CD4-positive, alpha-beta memory T cell (primary cell): Measurements from ENCODE around the gene SIGMAR1. TPM values are rescaled to one million over a fixed set of nuclear protein-coding genes. Genes with fewer than 3 reads are reported as not detected.

ENCODE experiments used
- CTCF ChIA-PET: fragments of 350-600 bp; sonication (Branson Sonifier 250); formaldehyde crosslinking; loops from one replicate; lab custom pipeline; 2021; ENCODE audit warnings: inconsistent platforms; ENCODE audit not compliant: partially characterized antibody; lab: Charles Lee
- POLR2A ChIA-PET: fragments of 350-600 bp; sonication (Branson Sonifier 250); formaldehyde crosslinking; loops from one replicate; lab custom pipeline; 2021; ENCODE audit not compliant: partially characterized antibody; lab: Charles Lee
- DNase-seq, 5 donors: peaks; one replicate each; pipeline versions ENCODE4 v3.0.0 to v3.0.0-alpha.2; 2020 to 2022; ENCODE audit warnings: mixed read lengths in 1 of 5
- H3K27ac ChIP-seq: one replicate; pipeline ENCODE4 v1.7.0; 2013; ENCODE audit warnings: low read depth, low read length
- H3K27me3 ChIP-seq: 2 replicates; pipeline ENCODE4 v1.7.0; 2013; ENCODE audit warnings: mild to moderate bottlenecking, low read length, moderate library complexity; ENCODE audit not compliant: insufficient read depth
- H3K36me3 ChIP-seq: 2 replicates; pipeline ENCODE4 v1.7.0; 2013; ENCODE audit warnings: mild to moderate bottlenecking, low read length, moderate library complexity; ENCODE audit not compliant: insufficient read depth
- H3K4me1 ChIP-seq: 2 replicates; pipeline ENCODE4 v1.7.0; 2013; ENCODE audit warnings: mild to moderate bottlenecking, low read length, moderate library complexity; ENCODE audit not compliant: insufficient read depth
- H3K4me3 ChIP-seq, 2 donors: one replicate each; pipeline ENCODE4 v1.7.0; 2013; ENCODE audit warnings: low read length in 2 of 2, mild to moderate bottlenecking in 1 of 2
- H3K9me3 ChIP-seq, 2 donors: one replicate each; pipeline ENCODE4 v1.7.0; 2013; ENCODE audit warnings: low read length in 2 of 2, control low read depth in 1 of 2; ENCODE audit not compliant: control insufficient read depth in 1 of 2
- H3K27ac Mint-ChIP-seq, 7 donors: one replicate each; pipeline ENCODE4 v1.8.0; 2020 to 2021; ENCODE audit warnings: mixed read lengths in 7 of 7, mild to moderate bottlenecking in 6 of 7, inconsistent platforms in 3 of 7, moderate library complexity in 3 of 7
- H3K27me3 Mint-ChIP-seq, 2 donors: one replicate each; pipeline ENCODE4 v1.8.0; 2020 to 2021; ENCODE audit warnings: mixed read lengths in 2 of 2
- H3K36me3 Mint-ChIP-seq, 2 donors: one replicate each; pipeline ENCODE4 v1.8.0; 2020 to 2021; ENCODE audit warnings: mixed read lengths in 2 of 2, inconsistent platforms in 1 of 2, mild to moderate bottlenecking in 1 of 2
- H3K4me1 Mint-ChIP-seq, 4 donors: one replicate each; pipeline ENCODE4 v1.8.0; 2020 to 2021; ENCODE audit warnings: mixed read lengths in 4 of 4, mild to moderate bottlenecking in 1 of 4
- H3K4me3 Mint-ChIP-seq, 8 donors: one replicate each; pipeline ENCODE4 v1.8.0; 2020 to 2021; ENCODE audit warnings: mixed read lengths in 8 of 8, mild to moderate bottlenecking in 7 of 8, moderate library complexity in 6 of 8, inconsistent platforms in 3 of 8
- H3K9me3 Mint-ChIP-seq, 8 donors: one replicate each; pipeline ENCODE4 v1.8.0; 2020 to 2021; ENCODE audit warnings: mixed read lengths in 8 of 8, mild to moderate bottlenecking in 5 of 8, inconsistent platforms in 3 of 8, moderate library complexity in 1 of 8
- intact Hi-C: fragments of 100-400 bp; cut with micrococcal nuclease; formaldehyde crosslinking; loops from one replicate; pipeline ENCODE4 v1.15.1; 2023
- polyA plus RNA-seq, 2 donors: library from polyadenylated mRNA; unstranded; fragments of 300-500 nt; fragmentation: Illumina TruSeq; gene quantifications; one replicate each; pipeline ENCODE4 v1.2.3, GENCODE V29; 2021
- total RNA-seq, 2 experiments: library from RNA; stranded (reverse); gene quantifications; one replicate each; pipeline ENCODE4 v1.2.3, GENCODE V29; 2021

SIGMAR1 gene
- total and polyA plus RNA-seq, 4 experiments from 2014 or later, result 56.1 to 193 (median 92.6) TPM

GRCh38 chr9:34591248-34591916 is 46.2 kb downstream of the SIGMAR1 start:
- no peaks in the 10 kb centered on the region for H3K36me3 Mint-ChIP-seq
- Histone ChIP-seq H3K27ac (no peak overlapping the region), H3K9me3 (no peaks in the 10 kb centered on the region), H3K4me1 (peaks cover 25% of the 10 kb centered on the region), H3K27me3 (peaks cover 47% of the 10 kb centered on the region), H3K4me3 (peak overlapping the region; percentile 23 to 50), H3K36me3 (no peaks in the 10 kb centered on the region)
- H3K4me3 Mint-ChIP-seq, result peak overlapping the region; percentile 25 to 85 (median 80)
- ChIA-PET CTCF (interaction anchor here (0.6 to 3.0 kb wide), 40 partner anchors 7 to 967 kb away, joined by 3 to 21 read pairs (median 4); partner anchors contain the start of genes DCTN3, GALT, RPP25L and SIGMAR1), POLR2A (interaction anchor here (0.6 to 1.2 kb wide), 2 partner anchors 13 to 261 kb away, joined by 3 to 4 read pairs; no protein-coding TSS in a partner anchor)
- H3K27me3 Mint-ChIP-seq, result peaks cover 52 to 67% of the 10 kb centered on the region in 2 donors
- H3K27ac Mint-ChIP-seq, result no peak overlapping the region
- peak; percentile 61 to 74 (median 65) for DNase-seq
- intact Hi-C loops, result loop anchor here (1.0 to 5.0 kb wide), 4 partner anchors 44 to 187 kb away; no protein-coding TSS in a partner anchor
- H3K4me1 Mint-ChIP-seq, result peaks cover 12 to 45% (median 20%) of the 10 kb centered on the region in 4 donors
- peaks cover 0 to 2% (median 0%) of the 10 kb centered on the region in 8 donors for H3K9me3 Mint-ChIP-seq

GRCh38 chr9:34590381-34591247 is 47.0 kb downstream of the SIGMAR1 start:
- Mint-ChIP-seq H3K36me3 (no peaks in the 10 kb centered on the region), H3K27ac (peak overlapping the region in 1 of 7 donors; percentile 30), H3K27me3 (peaks cover 59 to 72% of the 10 kb centered on the region in 2 donors), H3K9me3 (peaks cover 0 to 2% (median 0%) of the 10 kb centered on the region in 8 donors), H3K4me1 (peaks cover 12 to 45% (median 20%) of the 10 kb centered on the region in 4 donors), H3K4me3 (peak overlapping the region; percentile 70 to 85 (median 80))
- Histone ChIP-seq H3K36me3 (no peaks in the 10 kb centered on the region), H3K4me1 (peaks cover 25% of the 10 kb centered on the region), H3K27ac (no peak overlapping the region), H3K9me3 (no peaks in the 10 kb centered on the region), H3K27me3 (peaks cover 47% of the 10 kb centered on the region), H3K4me3 (peak overlapping the region; percentile 23 to 50)
- DNase-seq, result peak in 1 of 5 donors; percentile 4
- intact Hi-C loops, result loop anchor here (1.0 to 5.0 kb wide), 4 partner anchors 43 to 186 kb away; no protein-coding TSS in a partner anchor
- POLR2A ChIA-PET, result no interaction called here
- CTCF ChIA-PET, result interaction anchor here (0.7 to 3.0 kb wide), 22 partner anchors 8 to 260 kb away, joined by 3 to 21 read pairs (median 5); partner anchors contain the start of genes DCTN3, GALT and RPP25L

GRCh38 chr9:34589636-34590380 is 47.8 kb downstream of the SIGMAR1 start, which contains the start of gene CNTFR:
CNTFR (minus strand) TSS chr9:34589724; CDS start chr9:34568981, 20,743 bp downstream.
- no peaks in the 10 kb centered on the region for H3K9me3 ChIP-seq
- POLR2A ChIA-PET, result no interaction called here
- H3K4me3 Mint-ChIP-seq, result peak within 1 kb of the TSS; percentile 78 to 86 (median 82)
- peaks cover 12 to 45% (median 20%) of the 10 kb centered on the region in 4 donors for H3K4me1 Mint-ChIP-seq
- peaks cover 0 to 2% (median 0%) of the 10 kb centered on the region in 8 donors for H3K9me3 Mint-ChIP-seq
- peak within 1 kb of the TSS in 3 of 7 donors; percentile 5 to 63 (median 30) for H3K27ac Mint-ChIP-seq
- peak in 2 of 5 donors; percentile 10 to 20 for DNase-seq
- H3K4me1 ChIP-seq, result peaks cover 25% of the 10 kb centered on the region
- H3K27me3 ChIP-seq, result peaks cover 43% of the 10 kb centered on the region
- no peak within 1 kb of the TSS for H3K27ac ChIP-seq
- CTCF ChIA-PET, result no interaction called here
- no peaks in the 10 kb centered on the region for H3K36me3 Mint-ChIP-seq
- H3K27me3 Mint-ChIP-seq, result peaks cover 56 to 74% of the 10 kb centered on the region in 2 donors
- intact Hi-C loops, result loop anchor here (5.0 kb wide), 1 partner anchor 43 kb away; no protein-coding TSS in a partner anchor
- H3K36me3 ChIP-seq, result no peaks in the 10 kb centered on the region
- peak within 1 kb of the TSS in 1 of 2 donors; percentile 50 for H3K4me3 ChIP-seq

GRCh38 chr9:34588671-34589635 is 48.6 kb downstream of the SIGMAR1 start:
- no peaks in the 10 kb centered on the region for H3K9me3 ChIP-seq
- H3K27ac Mint-ChIP-seq, result peak overlapping the region in 1 of 7 donors; percentile 5
- DNase-seq, result no peak

GRCh38 chr9:34587271-34587670 is 50.3 kb downstream of the SIGMAR1 start:
- peaks cover 32% of the 10 kb centered on the region for H3K27me3 ChIP-seq
- H3K4me3 Mint-ChIP-seq, result peak overlapping the region in 3 of 8 donors; percentile 2 to 77 (median 14)
- DNase-seq, result no peak

More at GRCh38 chr9:34588671-34589635, 48.6 kb downstream of the SIGMAR1 start:
- Histone ChIP-seq H3K36me3 (no peaks in the 10 kb centered on the region), H3K27me3 (peaks cover 44% of the 10 kb centered on the region), H3K4me3 (no peak overlapping the region), H3K27ac (no peak overlapping the region), H3K4me1 (peaks cover 25% of the 10 kb centered on the region)
- Mint-ChIP-seq H3K9me3 (peaks cover 0 to 2% (median 0%) of the 10 kb centered on the region in 8 donors), H3K4me3 (peak overlapping the region; percentile 70 to 86 (median 79)), H3K27me3 (peaks cover 58 to 82% of the 10 kb centered on the region in 2 donors), H3K4me1 (peaks cover 12 to 45% (median 20%) of the 10 kb centered on the region in 4 donors), H3K36me3 (no peaks in the 10 kb centered on the region)
- intact Hi-C loops, result no loop called here
- ChIA-PET POLR2A (no interaction called here), CTCF (interaction anchor here (1.8 kb wide), 1 partner anchor 185 kb away, joined by 7 read pairs; no protein-coding TSS in a partner anchor)

More at GRCh38 chr9:34587271-34587670, 50.3 kb downstream of the SIGMAR1 start:
- Mint-ChIP-seq H3K4me1 (peaks cover 12 to 39% (median 18%) of the 10 kb centered on the region in 4 donors), H3K27ac (no peak overlapping the region), H3K9me3 (peaks cover 0 to 2% (median 0%) of the 10 kb centered on the region in 8 donors), H3K27me3 (peaks cover 53 to 79% of the 10 kb centered on the region in 2 donors), H3K36me3 (no peaks in the 10 kb centered on the region)
- Histone ChIP-seq H3K9me3 (no peaks in the 10 kb centered on the region), H3K27ac (no peak overlapping the region), H3K4me3 (no peak overlapping the region), H3K4me1 (peaks cover 25% of the 10 kb centered on the region), H3K36me3 (no peaks in the 10 kb centered on the region)
- POLR2A ChIA-PET, result no interaction called here
- intact Hi-C loops, result no loop called here
- CTCF ChIA-PET, result interaction anchor here (0.6 to 1.8 kb wide), 4 partner anchors 68 to 254 kb away, joined by 3 to 7 read pairs (median 3); no protein-coding TSS in a partner anchor
